Fibroblast of skin of abdomen (primary cell): Measurements from ENCODE around the gene KCNA2.

Experiments
- DNase-seq: peaks from one replicate; pipeline ENCODE4 v3.0.0-alpha.2; 2013

KCNA2 gene

DNA sequence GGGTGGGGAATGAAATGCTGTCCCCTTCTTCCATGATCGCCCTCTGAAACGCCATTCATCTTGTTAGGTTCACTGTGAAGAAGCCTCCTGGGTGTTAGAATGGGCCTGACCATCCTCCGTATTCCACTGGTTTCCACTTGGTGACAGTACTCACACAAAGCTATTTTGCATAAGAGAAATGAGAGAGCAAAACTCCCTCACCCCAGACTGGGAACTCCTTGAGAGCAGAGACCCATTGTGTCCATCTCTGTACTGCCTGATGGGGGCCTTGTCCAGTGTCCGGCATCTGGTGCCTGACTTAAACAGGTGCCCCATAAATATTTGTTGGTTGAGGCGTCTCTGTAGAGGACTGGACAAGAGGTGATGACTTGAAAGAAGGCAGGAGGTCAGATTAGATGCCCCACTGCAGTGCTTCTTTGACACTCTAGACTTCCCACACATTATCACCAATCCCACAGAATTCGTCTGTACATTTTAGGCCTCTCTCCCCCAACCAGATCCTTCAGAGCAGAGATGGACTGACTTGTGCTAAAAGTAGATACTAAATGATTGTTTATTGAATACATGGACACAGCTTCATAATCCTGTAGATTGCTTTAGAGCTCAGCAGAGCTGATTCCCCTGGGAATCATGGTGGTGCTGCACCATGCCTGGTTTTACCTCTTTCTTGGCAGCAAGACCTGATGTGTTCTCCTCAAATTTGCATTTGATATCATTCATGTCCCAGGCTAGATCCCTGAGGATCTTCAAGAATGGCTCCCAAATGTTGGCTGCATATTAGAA, 22.4 kb upstream of the KCNA2 start:
- DNase-seq, result no peak

DNA sequence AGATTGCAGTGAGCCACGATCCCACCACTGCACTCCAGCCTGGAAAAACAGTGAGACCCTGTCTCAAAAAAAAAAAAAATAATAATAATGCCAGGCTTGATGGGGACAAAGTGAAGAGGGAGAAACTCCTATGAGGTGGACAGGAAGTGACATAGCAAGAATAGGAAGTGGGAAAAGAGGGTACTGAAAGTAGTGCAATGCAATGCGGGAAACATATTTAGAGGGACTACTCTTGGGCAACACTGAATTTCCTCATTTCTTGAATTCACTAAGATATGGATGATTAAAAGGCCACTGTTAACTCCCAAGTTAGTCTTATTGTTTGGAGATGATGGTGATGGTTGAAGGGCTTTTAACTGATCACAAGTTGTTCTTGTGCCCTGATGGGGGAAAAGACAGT, 21.6 kb upstream of the KCNA2 start:
- no peak for DNase-seq

DNA sequence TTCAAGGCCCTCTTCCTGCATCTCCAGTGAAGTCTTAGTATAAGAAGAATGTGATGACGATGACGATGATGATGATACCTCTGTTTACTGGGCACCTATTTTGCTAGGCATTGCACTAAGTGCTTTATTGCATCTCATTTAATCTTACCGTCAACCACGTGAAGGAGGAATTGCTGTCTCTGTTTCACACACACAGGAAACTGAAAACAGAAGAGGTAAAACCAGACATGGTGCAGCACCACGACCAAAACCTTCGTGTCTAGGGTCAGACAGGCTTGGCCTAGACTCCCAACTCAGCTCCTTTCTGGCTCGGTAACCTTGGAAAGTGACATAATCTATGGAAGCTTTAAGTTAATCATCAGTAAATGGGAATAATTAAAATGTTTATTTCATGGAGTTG, 20.7 kb upstream of the KCNA2 start:
- DNase-seq, result no peak

DNA sequence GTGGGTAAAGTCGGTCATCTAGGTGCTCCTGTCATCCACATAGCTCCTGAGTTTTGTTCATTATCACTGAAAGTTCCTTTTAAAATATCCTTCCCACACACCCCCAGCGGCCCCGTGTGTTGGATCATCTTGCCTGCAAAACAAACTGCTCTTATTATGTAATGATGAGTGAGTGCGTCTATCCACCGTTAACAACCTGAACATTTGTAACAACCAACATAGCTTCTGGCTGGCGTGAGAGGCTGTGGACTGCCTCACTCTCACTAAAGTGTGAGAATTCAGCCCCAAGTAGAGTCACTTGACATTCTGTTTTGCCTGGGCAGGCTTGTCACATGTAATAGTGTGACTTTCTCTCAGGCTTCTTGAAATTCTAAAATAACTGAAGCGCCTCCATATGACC, 14.5 kb upstream of the KCNA2 start:
- no peak for DNase-seq

DNA sequence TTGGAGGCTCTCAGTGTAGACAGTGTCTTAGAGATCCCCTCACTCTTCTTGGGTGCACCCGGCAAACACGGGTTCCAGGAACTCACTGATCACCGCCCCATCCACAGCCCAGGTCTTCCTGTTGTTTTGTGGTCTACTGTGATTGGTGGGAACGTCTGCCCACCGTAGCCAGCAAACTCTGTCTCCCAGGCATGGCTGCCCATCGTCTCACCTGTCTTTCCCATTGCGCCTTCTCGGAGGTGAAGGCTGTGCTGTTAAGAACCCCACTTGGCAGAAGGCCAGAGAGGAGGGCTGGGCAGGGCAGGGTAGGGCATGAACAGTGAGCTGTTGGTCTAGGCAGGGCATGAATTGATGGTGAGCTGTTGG, 14.1 kb upstream of the KCNA2 start:
- no peak for DNase-seq

DNA sequence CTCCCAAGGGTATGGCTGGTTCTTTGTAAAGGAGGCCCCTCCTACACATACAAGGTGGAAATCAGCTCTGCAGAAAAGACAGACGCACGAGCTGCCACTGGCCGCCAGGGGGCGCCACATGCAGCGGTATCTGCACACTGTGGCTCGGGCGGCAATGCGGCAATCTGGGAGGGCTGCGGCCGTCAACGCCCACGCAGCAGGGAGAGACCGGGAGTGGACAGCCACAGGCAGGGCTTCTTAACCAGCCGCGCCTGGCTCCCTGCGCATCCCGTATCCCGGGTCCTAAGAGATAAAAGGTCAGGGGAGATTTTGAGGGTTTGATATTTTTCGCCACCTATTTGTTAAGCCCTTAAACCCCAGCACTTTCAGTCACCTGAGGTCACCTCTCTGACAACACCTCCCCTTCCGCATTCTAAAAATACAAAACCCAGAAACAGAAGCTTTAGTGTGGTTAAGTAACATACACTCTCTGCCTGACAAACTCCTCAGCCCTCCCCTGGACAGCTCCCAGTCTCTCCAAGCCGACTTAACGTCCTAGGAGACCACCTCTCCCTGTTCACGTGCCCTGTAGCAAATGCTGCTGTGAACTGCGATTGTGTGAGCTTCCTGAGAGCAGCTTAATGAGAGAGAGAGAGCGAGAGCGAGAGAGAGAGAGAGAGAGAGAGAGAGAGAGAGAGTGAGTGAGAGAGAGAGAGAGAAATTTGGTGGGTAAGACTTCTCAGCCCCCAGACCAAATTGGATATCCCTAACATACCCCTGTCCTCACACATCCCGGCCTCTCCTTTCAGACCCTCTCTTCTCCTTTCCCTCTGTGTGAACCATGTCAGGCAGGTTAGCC, 13.5 kb upstream of the KCNA2 start:
- DNase-seq, result peak; percentile 52

DNA sequence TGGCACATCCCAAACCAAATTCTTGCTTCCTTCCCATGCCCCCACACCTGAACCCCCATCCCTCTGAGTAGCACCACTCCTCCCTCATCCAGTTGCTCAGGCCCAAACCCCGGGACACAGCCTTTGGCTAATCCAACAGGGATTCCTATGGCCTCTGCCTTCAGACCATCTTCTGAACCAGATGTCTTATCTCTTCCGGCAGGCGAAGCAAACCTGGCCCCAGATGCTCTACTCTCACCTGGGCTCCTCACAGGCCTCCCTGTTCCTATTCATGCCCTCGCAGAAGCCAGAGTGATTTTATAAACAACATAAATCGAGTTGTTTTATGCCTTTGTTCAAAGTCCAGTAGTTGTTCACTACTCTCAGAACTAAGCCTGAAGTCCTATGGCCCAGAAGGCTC, 12.5 kb upstream of the KCNA2 start:
- no peak for DNase-seq

DNA sequence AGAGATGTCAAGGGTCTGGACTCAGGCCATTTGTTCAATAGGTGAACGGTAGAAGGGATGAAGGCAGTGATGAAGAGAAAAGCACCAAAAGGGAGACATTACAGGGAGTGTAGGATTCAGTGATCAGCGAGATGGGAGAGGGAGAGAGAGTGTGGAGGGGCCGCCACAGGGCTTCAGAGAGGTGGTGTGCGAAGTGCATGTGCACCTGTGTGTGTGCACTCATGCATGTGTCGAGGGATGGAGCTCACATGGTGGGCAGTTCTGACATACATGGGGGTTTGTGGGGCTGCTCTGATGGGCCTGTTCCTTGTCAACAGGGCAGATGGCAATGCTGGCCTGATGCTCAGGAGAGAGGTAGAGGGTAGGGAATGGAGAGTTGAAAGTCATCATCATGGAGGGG, 11.4 kb upstream of the KCNA2 start:
- DNase-seq, result no peak

DNA sequence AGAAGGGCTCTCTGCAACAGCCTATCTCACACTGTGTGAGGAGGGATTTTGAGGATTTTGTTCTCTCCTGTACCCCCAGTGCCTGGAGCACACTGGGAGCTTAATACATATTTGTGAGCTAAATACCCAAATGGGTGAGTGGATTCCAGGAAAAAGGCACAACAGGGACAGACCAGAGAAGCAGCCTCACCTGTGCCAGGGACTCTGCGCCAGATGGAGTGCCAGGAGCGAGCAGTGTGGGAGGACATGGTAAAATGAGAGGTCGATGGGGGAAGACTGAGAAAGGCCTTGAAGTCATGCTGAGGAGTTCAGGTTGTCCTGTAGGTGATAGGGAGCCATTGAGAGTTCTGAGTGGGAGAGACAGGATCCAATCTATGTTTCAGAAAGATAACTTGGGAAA, 11.0 kb upstream of the KCNA2 start:
- no peak for DNase-seq

DNA sequence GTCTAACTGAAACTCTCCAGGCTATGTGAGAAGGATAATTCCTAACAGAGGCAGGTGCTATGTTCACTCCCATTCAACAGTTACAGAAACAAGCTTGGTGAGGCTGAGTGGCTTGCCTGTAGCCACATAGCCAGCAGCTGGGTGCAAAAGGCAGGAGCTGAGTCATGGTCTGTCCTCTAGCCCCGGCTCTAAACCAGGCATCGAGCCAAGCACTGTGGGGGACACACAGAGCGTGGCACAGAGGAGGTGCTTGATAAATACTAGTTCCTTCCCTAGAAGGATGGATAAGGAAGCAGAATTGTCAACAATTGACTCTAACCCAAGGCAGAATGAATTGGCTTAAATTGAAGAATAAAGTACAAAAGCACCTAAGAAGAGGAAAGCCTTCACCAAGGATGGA, 10.4 kb upstream of the KCNA2 start:
- DNase-seq, result no peak

DNA sequence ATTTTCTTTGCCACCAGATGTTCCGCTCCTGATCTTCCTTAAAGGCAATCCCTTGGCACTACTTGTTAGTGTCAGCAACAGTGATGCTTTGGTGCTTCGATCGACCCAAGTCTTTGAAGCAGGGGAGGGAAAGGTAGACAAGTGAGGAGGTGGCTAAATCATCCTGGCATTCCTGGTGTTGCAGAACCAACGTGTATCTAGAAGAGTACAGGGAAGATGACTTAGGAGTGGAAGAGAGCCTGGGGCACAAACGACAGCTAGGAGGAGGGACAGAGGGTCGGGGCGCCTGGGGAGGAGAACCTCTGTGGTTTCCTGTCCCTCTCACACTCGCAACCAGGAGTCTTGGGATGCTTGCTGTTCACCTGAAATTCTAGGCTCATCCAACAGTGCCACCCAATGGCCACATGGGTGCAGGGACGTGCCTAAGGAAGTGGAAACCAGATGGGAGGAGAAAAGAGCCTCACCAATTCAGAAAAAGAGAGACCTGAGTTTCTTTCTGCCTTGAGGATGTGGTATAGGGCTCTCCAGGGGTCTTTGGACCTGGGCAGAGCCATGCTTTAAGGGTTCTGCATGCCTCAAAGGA, 9.5 kb upstream of the KCNA2 start:
- DNase-seq, result peak; percentile 35

DNA sequence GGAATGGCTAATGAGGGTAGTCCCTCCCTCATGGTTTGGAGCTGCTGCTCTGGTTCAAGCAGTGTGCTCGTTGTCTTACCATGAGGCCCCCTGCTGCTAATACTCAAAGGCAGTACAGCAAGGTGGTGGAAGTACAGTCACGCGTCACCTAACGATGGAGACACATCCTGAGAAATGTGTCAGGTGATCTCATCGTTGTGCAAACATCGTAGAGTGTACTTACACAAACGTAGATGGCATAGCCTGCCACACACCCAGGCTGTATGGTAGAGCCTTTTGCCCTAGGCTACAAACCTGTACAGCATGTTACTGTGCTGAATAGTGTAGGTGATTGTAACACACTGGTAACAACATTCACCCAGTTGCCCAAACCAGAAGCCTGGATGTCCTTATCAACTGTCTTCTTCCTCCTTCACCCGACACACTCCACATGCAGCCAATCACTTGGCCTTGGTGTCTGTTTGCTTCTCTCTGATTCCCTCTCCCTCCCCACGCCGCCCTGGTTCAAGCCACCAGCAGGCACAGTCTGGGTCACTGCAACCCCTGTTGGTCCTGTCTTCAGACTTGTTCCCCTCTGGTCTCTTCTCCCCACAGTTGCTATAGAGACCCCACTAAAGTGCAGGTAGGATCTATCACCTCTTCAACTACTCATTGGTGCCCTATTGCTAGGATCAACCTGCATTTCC, 6.0 kb upstream of the KCNA2 start:
- no peak for DNase-seq

DNA sequence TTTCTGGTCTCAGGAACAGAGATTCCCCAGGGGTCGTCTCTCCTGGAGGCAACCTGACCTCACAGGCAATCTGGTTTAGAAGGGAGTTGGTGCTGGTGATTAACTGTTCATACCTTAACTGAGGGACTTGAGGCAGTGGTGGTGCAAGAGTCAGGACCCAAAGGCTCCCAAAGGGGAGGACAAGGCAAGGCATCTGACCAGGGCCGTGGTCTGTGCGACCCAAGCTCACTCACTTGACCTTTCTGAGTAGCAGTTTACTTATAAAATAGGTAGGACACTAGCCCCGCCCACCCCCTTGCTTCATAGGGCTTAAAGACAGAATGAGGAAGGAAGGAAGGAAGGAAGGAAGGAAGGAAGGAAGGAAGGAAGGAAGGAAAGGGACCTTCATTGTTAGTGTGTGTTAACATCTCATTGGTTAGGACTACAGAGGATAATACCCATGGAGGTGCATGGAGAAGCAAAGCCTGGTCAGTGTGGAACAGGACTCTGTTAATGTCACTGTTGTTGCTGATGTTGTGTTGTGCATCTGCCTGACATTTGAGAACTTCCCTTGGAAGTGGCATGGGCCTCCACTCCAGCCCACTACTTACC, 4.6 kb upstream of the KCNA2 start:
- DNase-seq, result no peak

DNA sequence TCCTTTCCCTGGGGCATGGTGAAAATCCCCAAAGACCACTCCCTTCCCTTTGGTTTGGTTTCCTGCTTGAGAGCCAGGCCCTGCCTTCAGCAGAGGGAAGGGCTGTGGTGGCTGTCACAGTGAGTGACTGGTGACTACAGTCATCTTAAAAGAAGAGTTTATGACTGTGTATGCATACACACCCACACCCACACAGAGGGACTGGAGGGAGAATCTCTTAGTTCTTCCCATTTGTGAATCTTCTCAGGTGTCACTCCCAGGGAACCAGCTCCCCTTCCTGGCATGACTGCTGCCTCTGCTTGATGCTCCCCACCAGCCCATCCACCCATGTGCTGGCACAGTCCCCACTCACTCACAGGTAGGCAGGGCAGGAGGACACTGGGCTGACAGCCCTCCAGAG, 3.9 kb upstream of the KCNA2 start:
- DNase-seq, result no peak

DNA sequence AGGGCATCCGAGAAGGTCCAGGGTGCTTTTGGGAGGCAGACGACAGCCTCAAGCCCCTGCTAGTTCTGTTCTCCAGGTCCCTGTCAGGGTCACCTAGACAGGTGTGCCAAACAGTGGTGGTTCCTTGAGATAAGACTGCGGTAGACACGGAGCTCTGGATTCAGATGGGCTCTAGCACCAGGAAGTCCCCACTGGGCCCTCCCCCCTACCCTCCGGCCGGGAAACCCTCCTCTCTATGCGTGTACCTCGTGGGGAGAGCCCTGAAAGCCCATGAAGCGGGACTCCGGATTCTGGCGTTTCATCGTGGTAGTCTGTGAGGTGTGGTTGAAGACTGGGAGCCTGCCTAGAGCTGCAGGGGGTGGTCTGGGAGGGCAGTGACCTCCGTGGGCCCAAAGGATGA, 2.1 kb upstream of the KCNA2 start:
- no peak for DNase-seq

DNA sequence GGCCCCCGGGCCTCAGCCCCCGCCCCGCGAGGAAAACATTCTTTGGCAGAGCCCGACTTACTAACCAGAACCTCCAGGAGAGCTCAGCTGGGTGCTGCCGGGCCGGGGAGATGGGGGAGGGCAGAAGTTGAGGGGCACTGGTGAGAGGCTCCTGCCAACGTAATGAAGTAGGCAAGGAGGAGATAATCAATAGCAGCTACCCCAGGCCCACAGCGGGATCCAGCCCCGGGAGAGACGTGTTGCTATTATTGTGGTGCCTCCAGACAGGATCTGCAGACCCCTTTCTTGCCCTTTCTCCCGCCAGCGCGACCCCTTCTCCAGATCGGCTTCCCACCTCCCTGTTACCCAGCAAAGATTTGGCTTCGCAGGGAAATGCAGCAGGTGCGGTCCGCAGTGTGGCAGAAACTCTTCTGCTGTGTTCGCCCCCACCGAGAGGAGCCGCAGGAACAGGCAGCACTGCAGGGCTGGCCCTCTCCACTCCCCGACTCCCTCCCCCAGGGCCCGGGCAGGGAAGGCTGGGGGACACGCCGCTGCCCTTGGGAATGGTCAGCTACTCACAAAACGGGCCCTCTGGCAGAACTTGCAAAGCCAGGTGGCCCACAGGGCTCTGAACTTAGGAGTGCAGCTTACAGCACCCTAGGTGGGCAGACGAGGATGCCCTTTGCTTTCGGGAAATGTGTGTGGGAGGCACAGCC, 1.5 kb upstream of the KCNA2 start:
- DNase-seq, result no peak

DNA sequence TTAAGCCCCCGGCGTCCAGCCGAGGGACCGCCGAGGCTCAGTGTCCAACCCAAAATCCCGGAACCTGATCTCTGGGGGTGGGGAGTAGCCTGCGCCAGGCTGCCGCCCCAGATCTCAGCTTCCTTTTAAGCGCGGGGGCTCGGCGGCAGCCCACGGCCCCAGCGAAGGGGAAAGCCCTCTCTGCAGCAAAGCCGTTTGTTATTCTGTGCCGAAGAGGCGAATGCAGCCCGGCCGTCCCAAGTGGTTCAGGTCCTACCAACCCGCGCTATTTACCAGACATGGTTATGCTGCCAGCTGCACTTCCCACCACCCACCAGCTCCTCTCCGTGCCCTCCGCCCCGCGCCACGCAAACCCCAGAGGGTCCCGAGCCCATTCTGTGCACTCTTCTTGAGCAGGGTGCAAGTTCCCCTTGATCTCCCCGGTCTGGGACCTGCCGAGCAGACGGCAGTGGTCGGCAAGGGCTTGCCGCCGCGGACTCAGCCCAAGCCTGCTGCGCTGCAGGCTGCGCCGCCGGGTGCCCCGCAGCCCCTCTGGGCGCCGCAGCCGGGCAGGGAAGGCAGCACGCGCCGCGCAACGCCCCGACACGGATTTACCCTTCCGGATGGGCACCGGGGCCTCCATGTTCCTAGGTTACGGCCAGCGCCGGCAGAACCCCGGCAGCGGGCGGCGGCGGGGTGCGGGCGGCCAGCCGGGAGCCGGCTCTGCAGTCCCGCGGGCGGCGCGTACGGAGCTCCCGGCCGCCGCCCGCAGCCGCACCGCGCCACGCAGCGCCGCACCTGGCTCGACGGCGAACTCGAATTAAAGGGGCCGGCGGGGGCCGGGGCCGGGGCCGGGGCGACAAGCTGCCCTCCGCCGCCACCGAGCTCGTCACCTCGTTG, 738 bp upstream of the KCNA2 start:
- DNase-seq, result no peak

DNA sequence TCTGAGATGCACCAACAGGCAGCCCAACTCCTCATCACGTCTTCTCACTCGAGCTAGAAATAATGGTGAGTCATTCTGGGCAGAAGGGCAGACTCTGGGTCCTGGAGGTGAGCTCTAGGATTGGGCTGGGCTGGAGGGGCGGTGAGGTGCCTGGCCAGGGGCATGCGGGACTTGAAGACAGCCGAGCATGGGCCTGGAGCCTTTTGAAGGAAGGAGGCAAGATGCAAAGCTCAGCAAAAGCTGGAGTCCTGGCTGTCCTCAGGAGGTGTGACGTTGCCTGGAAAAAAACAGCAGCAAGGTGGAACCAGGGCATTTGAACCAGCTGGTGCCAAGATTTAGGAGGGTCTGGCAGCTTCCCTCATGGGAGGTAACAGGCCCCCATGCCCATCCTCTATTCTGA, 712 bp downstream of the KCNA2 start:
- DNase-seq, result no peak

DNA sequence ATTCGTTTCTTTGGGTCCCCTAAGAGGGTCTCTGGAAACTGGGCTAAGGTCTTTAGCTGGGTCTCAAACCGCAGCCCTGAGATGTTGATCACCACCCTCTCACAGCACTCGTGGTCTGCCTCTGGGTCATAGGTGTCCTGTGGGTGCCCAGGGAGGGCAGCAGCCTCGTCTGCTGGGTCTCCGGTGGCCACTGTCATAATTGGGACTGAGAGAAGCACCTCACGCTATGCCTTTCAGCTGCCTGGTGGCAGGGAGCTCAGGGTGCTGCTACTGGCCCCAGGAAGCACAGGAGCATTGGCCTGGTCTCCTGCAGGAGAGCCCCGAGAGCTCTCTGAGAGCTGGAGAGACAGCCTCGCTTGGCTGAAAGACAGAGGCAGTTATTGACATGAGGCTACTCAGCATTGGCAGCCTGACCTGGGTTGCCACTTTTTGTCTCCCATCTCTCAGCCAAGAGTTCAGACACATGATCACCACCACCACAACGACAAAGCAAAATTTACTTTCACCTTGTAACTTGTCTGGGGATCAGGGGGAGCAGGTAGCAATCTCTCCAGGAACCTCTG, 1.5 kb downstream of the KCNA2 start:
- no peak for DNase-seq

DNA sequence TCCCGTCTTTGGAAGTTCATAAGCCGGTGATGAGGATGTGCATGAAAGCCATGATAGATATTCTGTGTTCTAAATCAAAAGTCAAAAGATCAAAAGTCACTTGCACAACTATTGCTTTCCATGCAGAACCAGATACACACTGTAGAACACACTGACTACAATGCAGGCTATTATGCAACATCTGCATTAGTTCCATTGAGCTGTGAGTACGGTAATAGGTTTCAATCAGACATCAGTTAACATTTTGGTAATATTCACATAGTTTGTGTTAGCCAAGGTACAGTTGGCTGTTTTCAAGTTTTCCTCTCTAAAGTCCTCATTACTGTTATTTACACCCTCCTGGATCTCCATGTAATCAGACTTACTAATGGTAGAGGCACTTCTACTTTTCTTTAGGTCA, 3.1 kb downstream of the KCNA2 start:
- DNase-seq, result no peak

DNA sequence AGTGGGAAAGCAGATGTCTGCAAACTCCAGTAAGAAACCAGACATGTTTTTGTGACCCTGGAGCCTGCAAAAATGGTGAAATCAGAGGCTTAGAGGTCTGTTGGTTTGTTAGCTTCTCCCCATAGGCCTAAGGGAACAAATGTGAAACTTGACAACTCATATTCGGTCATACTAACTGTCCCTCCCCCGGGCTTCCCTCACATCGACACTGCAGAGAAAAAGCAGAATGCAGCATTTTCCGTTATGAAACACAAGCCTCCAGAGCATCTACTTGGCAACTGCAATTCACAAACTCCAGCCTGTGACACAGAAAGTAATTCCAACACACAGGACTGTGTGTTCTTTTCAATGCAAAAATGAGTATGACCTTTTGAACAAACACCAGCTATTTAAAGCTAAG, 3.7 kb downstream of the KCNA2 start:
- DNase-seq, result no peak
